ENCODE data around the gene EPB41L4A.
"Not testable (repeated sequence)": the region's sequence is repeated elsewhere in the genome, so short reads cannot be mapped to it uniquely, and the experiment has no call there.

EPB41L4A gene

DNA sequence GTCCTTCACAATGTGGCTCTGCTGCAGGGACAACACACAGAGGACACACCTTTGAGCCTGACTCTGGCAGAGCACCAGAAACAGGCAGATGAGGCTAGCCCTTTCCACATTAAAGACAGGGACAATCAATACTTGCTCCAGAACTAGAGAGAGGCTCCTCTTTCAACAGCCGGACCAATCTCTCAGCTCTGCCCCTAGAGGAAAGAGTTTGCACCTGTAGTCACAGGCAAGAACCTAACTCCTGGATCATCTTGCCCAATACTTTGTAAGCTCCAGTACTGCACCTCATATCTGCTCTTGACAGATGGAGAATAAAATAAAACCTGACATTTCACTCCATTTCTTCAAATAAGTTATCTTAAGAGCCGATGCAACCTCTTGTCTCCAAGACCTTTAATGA lies 52.1 kb downstream of the EPB41L4A start:
- in situ Hi-C loops (cut with MboI; ENCODE audit: low pct_unique_long_range_greater_than_20kb, low sequenced_read_pairs) = no loop called here
- DNase-seq = no peak

DNA sequence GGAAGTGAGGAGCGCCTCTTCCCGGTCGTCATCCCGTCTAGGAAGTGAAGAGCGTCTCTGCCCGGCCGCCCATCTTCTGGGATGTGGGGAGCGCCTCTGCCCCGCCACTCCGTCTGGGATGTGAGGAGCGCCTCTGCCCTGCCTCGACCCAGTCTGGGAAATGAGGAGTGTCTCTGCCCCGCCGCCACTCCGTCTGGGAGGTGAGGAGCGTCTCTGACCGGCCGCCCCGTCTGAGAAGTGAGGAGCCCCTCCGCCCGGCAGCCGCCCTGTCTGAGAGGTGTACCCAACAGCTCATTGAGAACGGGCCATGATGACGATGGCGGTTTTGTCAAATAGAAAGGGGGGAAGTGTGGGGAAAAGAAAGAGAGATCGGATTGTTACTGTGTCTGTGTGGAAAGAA lies 58.3 kb downstream of the EPB41L4A start:
- in situ Hi-C loops (cut with MboI; ENCODE audit: low pct_unique_long_range_greater_than_20kb, low sequenced_read_pairs); DNase-seq: not testable (repeated sequence)

DNA sequence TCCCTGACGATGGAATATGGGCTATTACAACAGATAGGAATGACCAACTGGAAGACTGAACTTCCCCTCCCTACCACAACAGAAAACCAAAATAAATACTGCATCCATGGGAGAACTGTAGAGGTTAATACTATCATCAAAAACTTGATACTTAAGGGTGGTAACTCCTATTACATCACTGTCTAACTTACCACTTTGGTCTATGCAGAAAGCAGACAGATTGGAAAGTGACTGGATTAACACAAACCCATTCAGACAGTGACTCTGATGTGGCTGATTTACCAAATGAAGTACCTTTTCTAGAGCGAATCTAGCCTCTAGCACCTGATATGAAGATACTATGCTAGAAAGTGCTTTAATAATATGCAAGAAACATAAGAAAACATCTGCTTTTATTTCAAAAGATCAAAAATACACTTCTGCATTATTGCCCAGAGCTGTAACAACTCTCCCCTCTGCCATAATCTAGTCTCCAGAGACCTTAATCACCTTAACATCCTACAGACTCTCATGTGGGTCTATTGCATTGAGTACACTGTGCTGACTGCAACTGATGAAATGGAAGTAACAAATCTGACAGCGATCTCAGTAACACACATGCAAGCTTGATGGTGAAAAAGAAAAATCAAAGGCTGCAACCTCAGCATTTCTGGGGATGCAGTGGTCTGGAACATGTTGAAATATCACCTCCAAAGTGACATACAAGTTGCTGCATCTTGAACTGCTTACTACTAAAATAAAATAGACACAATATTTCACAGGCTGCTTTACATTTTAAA lies 62.7 kb downstream of the EPB41L4A start:
- in situ Hi-C loops (cut with MboI; ENCODE audit: low pct_unique_long_range_greater_than_20kb, low sequenced_read_pairs) = no loop called here
- DNase-seq = no peak

DNA sequence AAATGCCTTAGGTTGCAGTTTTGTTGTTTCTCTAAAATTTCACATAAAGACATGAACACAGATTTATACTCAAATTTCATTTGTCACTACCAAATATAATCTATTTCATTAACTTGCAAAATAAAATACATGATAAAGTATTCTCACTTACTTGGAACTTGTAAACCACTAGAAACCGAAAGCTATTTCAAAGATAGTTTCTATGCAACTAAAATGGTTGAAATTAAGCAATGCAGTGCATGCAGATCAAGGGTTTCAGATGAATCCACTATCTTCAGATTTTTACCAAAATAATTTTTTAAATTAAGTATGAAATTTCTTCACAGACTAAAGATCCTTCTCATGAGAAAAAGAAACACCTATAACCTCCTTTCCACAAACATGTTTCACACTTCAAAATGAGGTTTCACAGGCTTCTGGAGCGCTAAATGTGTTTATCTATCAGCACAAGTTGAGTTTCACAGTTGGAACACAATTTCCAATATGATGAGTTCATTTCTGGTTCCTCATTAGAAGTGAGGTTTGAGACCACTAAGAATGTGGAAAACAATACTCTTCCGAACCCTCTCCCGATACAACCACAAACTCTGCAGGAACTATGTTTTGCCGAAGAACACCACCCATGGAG lies 63.9 kb downstream of the EPB41L4A start:
- in situ Hi-C loops (cut with MboI; ENCODE audit: low pct_unique_long_range_greater_than_20kb, low sequenced_read_pairs) = no loop called here
- no peak for DNase-seq

- no peak for DNase-seq
- in situ Hi-C loops (cut with MboI; ENCODE audit: low pct_unique_long_range_greater_than_20kb, low sequenced_read_pairs) = no loop called here
Measured at GRCh38 chr5:112353678-112354077, 65.4 kb downstream of the EPB41L4A start.

- no peak for DNase-seq
- in situ Hi-C loops (cut with MboI; ENCODE audit: low pct_unique_long_range_greater_than_20kb, low sequenced_read_pairs) = no loop called here
Measured at GRCh38 chr5:112351225-112351624, 67.9 kb downstream of the EPB41L4A start.

DNA sequence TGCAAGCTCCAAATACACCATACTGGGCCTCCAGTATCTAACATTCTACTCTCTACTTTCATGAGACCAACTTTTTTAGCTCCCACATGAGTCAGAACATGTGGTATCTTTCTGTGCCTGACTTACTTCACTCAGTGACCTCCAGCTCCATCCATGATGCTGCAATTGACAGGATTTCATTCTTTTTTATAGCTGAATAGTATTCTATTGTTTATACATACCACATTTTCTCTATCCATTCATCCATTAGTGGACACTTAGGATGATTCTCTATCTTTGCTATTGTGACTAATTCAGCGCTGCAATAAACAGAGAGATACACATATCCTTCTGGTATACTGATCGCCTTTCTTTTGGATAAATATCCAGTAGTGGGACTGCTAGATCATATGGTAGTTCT lies 68.5 kb downstream of the EPB41L4A start:
- in situ Hi-C loops (cut with MboI; ENCODE audit: low pct_unique_long_range_greater_than_20kb, low sequenced_read_pairs) = no loop called here
- DNase-seq = no peak

- in situ Hi-C loops (cut with MboI; ENCODE audit: low pct_unique_long_range_greater_than_20kb, low sequenced_read_pairs) = no loop called here
- DNase-seq = no peak
Measured at GRCh38 chr5:112349371-112349770, 69.7 kb downstream of the EPB41L4A start.

GRCh38 chr5:112348915-112349314 lies 70.2 kb downstream of the EPB41L4A start:
- DNase-seq = no peak
- in situ Hi-C loops (cut with MboI; ENCODE audit: low pct_unique_long_range_greater_than_20kb, low sequenced_read_pairs) = no loop called here

- in situ Hi-C loops (cut with MboI; ENCODE audit: low pct_unique_long_range_greater_than_20kb, low sequenced_read_pairs) = no loop called here
- DNase-seq = no peak
Measured at GRCh38 chr5:112348387-112348786, 70.7 kb downstream of the EPB41L4A start.

GRCh38 chr5:112346411-112347044 lies 72.5 kb downstream of the EPB41L4A start:
- DNase-seq = no peak

DNA sequence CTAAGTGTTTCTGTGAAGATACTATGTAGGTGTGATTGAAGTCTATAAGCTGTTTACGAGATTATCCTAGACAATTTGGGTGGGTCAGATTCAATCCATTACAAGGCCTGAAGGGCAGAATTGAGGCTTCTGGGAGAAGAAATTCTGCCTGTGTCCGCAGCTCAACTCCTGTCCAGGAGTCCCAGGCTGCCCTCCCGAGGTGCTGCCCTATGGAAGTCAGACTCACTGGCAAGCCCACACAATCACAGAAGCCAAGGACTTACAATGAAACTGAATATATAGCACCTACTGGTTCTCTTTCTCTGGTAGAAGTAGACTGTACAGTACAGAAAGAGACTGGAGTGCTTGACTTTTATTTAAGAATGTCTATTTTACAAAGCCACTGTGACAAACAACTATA lies 74.5 kb downstream of the EPB41L4A start:
- in situ Hi-C loops (cut with MboI; ENCODE audit: low pct_unique_long_range_greater_than_20kb, low sequenced_read_pairs) = no loop called here
- no peak for DNase-seq

More at GRCh38 chr5:112346411-112347044, 72.5 kb downstream of the EPB41L4A start:
- in situ Hi-C loops (cut with MboI; ENCODE audit: low pct_unique_long_range_greater_than_20kb, low sequenced_read_pairs) = no loop called here

DNA sequence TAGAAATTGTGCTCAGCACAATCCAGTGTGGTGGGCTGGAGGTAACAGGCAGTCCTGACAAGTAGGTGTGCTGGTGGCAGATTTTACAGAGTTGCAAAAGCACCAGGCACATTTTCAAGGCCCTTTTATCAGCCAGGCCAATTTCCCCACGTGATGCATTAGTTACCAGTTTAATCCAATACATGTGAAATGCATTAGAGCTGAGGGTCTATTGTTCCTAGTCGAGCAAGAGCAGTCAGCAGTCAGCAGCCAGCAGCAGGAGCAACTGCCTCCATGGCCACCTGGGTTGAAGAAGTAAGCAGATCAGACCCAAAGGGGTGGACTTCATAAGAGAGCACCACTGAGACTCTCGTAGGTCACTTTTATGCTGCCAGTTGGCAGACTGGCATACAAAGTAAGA lies 76.7 kb downstream of the EPB41L4A start:
- in situ Hi-C loops (cut with MboI; ENCODE audit: low pct_unique_long_range_greater_than_20kb, low sequenced_read_pairs) = no loop called here
- DNase-seq = no peak

DNA sequence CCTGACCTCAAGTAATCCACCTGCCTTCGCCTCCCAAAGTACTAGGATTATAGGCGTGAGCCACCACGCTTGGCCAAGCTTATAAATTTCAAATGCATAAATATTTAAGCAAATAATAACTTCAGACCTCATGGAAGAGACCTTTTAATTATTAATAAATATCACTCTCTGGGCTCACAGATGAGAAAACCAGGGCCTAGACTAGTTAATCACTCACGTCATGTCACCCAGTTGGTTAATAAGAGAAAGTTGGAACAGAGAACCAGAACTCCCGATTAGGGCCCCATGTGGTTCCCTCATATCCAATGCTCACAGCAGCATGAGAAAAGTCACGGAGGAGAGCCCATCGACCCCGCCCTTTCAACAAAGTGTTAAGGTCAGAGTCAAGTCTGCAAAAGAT lies 79.3 kb downstream of the EPB41L4A start:
- DNase-seq = no peak

DNA sequence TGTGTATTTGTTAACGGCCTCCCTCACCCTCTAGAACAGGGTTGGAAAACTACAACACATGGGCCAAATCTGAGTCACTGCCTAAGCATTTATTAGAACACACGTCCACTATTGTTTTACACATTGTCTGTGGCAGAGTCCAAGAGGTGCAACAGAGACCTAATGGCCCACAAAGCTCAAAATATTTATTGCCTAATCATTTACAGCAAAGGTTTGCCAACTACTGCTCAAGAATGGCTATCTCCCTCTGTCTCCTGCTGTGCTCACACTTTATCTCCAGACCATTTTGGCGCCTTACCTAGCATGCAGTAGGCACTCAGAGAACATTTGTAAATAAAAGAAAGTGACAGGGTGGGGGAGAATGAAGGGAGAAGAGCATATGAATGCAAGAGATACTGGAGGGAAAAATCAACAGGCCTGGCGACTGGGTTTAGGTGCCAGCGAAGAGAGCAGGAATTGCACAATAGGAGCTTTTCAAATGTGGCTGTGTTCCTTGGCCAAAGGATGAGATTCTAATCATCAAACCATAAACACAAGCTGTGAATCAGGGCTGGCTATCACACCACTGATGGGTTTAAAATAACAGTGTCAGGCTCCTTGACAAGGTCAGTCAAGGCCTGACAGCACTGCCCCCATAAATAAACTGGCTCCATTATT lies 80.3 kb downstream of the EPB41L4A start:
- in situ Hi-C loops (cut with MboI; ENCODE audit: low pct_unique_long_range_greater_than_20kb, low sequenced_read_pairs) = no loop called here
- DNase-seq = no peak

More for the DNA sequence above, 79.3 kb downstream of the EPB41L4A start:
- in situ Hi-C loops (cut with MboI; ENCODE audit: low pct_unique_long_range_greater_than_20kb, low sequenced_read_pairs) = no loop called here

- in situ Hi-C loops (cut with MboI; ENCODE audit: low pct_unique_long_range_greater_than_20kb, low sequenced_read_pairs) = no loop called here
- DNase-seq = no peak
Measured at GRCh38 chr5:112333331-112333781, 85.7 kb downstream of the EPB41L4A start.

GRCh38 chr5:112331892-112332291 lies 87.2 kb downstream of the EPB41L4A start:
- in situ Hi-C loops (cut with MboI; ENCODE audit: low pct_unique_long_range_greater_than_20kb, low sequenced_read_pairs) = no loop called here
- no peak for DNase-seq

GRCh38 chr5:112329419-112330090 lies 89.5 kb downstream of the EPB41L4A start:
- in situ Hi-C loops (cut with MboI; ENCODE audit: low pct_unique_long_range_greater_than_20kb, low sequenced_read_pairs) = no loop called here
- DNase-seq = no peak

GRCh38 chr5:112323166-112323565 lies 95.9 kb downstream of the EPB41L4A start:
- in situ Hi-C loops (cut with MboI; ENCODE audit: low pct_unique_long_range_greater_than_20kb, low sequenced_read_pairs) = no loop called here
- no peak for DNase-seq
